Endothelial cell of umbilical vein (primary cell): ENCODE data around the gene ZNRF1. TPM values are rescaled to one million over a fixed set of nuclear protein-coding genes. Genes with fewer than 3 reads are reported as not detected.

Experiments
- BruUV-seq: library from RNA; stranded (reverse); fragments of 400-500 nt; replicated peaks from 2 replicates; lab custom pipeline; 2021; lab: Mats Ljungman, UMichigan
- CTCF ChIA-PET: fragments of 300-600, 350-600 bp; sonication (Branson Sonifier 250); formaldehyde crosslinking; loops from one replicate; lab custom pipeline; 2021; ENCODE audit warnings: antibody characterized with exemption, inconsistent platforms; lab: Charles Lee
- POLR2A ChIA-PET: fragments of 300-600, 350-600 bp; sonication (Branson Sonifier 250); formaldehyde crosslinking; loops from one replicate; lab custom pipeline; 2021; ENCODE audit warnings: antibody characterized with exemption, inconsistent platforms; lab: Charles Lee
- DNase-seq: peaks from one replicate; pipeline ENCODE4 v3.0.0-alpha.2; 2011; ENCODE audit warnings: low read depth, low spot score
- FAIRE-seq: peaks from 2 replicates; lab custom pipeline; 2011; peaks lifted over from hg19 to GRCh38; lab: Jason Lieb, UNC
- H2AFZ ChIP-seq: 2 replicates; pipeline ENCODE4 v1.6.0; 2012; ENCODE audit warnings: low read depth, low read length, control low read depth, inconsistent platforms
- H3K27ac ChIP-seq: 2 replicates; pipeline ENCODE4 v1.5.1; 2011; ENCODE audit warnings: low read depth, mild to moderate bottlenecking, control low read depth, low read length, moderate library complexity; ENCODE audit not compliant: insufficient read depth
- H3K27me3 ChIP-seq, 2 experiments: 2 replicates each; pipeline versions ENCODE4 v1.6.0 to v1.6.1; 2011; ENCODE audit warnings: low read length in 2 of 2, mixed read lengths in 1 of 2; ENCODE audit not compliant: control insufficient read depth in 2 of 2, insufficient read depth in 2 of 2
- H3K36me3 ChIP-seq, 2 experiments: 2 replicates in 1 of 2; 3 replicates in 1 of 2; pipeline ENCODE4 v1.5.1; 2011; ENCODE audit warnings: low read length in 2 of 2, mild to moderate bottlenecking in 1 of 2, moderate library complexity in 1 of 2; ENCODE audit not compliant: control insufficient read depth in 2 of 2, insufficient read depth in 2 of 2; ENCODE audit errors: extremely low read depth in 1 of 2
- H3K4me1 ChIP-seq: 3 replicates; pipeline ENCODE4 v1.5.1; 2011; ENCODE audit warnings: mild to moderate bottlenecking, low read length; ENCODE audit not compliant: control insufficient read depth, insufficient read depth; ENCODE audit errors: extremely low read depth
- H3K4me2 ChIP-seq: 2 replicates; pipeline ENCODE4 v1.6.1; 2011; ENCODE audit warnings: low read length, control low read depth, mixed read lengths; ENCODE audit not compliant: insufficient read depth
- H3K4me3 ChIP-seq, 3 experiments: fragments of 200-600 bp in 1 of 3; sonication (generic), shearing (Covaris generic) in 1 of 3; replicated peaks in 1 of 3; 2 replicates each; pipeline ENCODE4 v1.5.1; 2011 to 2016; ENCODE audit warnings: control low read depth in 3 of 3, low read length in 3 of 3, mild to moderate bottlenecking in 2 of 3, inconsistent platforms in 1 of 3, low read depth in 1 of 3, moderate library complexity in 1 of 3; ENCODE audit not compliant: insufficient read depth in 1 of 3
- H3K79me2 ChIP-seq: 2 replicates; pipeline ENCODE4 v1.6.0; 2012; ENCODE audit warnings: low read length, inconsistent platforms; ENCODE audit not compliant: control insufficient read depth, insufficient read depth
- H3K9ac ChIP-seq: replicated peaks from 2 replicates; pipeline ENCODE3; 2011; ENCODE audit warnings: low read length, control low read depth; ENCODE audit not compliant: insufficient read depth; ENCODE audit errors: extremely low read depth
- H3K9me1 ChIP-seq: replicated peaks from 3 replicates; pipeline ENCODE4 v1.6.0; 2011; ENCODE audit warnings: mild to moderate bottlenecking, low read length; ENCODE audit not compliant: control insufficient read depth, insufficient read depth; ENCODE audit errors: extremely low read depth
- H3K9me3 ChIP-seq: replicated peaks from 2 replicates; pipeline ENCODE4 v1.5.1; 2012; ENCODE audit warnings: low read length, inconsistent platforms; ENCODE audit not compliant: control insufficient read depth, insufficient read depth
- H4K20me1 ChIP-seq: replicated peaks from 2 replicates; pipeline ENCODE3; 2011; ENCODE audit warnings: mild to moderate bottlenecking, low read length; ENCODE audit not compliant: control insufficient read depth, insufficient read depth; ENCODE audit errors: extremely low read depth
- CTCF ChIP-seq, 2 donors: IDR thresholded peaks; 1 replicate in 1 of 2; 2 replicates in 1 of 2; pipeline ENCODE4 v1.5.1; 2011; ENCODE audit warnings: low read length in 2 of 2, mild to moderate bottlenecking in 2 of 2, moderate library complexity in 2 of 2, control low read depth in 1 of 2, inconsistent platforms in 1 of 2, low read depth in 1 of 2; ENCODE audit not compliant: insufficient read depth in 1 of 2; ENCODE audit errors: extremely low read depth in 1 of 2
- EZH2 ChIP-seq: IDR thresholded peaks from 2 replicates; pipeline ENCODE4 v1.6.1; 2012; ENCODE audit warnings: borderline replicate concordance, low read depth, mild to moderate bottlenecking, moderate library complexity, low read length, inconsistent platforms; ENCODE audit not compliant: severe bottlenecking
- FOS ChIP-seq: IDR thresholded peaks from 2 replicates; pipeline ENCODE4 v1.6.1; 2011; ENCODE audit warnings: mild to moderate bottlenecking, low read length, moderate library complexity, borderline replicate concordance; ENCODE audit not compliant: insufficient read depth
- GATA2 ChIP-seq: IDR thresholded peaks from 2 replicates; pipeline ENCODE4 v1.7.0; 2011; ENCODE audit warnings: low read depth, mild to moderate bottlenecking, moderate library complexity, mixed read lengths, low read length; ENCODE audit not compliant: insufficient read length, insufficient read depth
- JUN ChIP-seq: IDR thresholded peaks from 2 replicates; pipeline ENCODE4 v1.6.1; 2011; ENCODE audit warnings: borderline replicate concordance, low read depth; ENCODE audit not compliant: insufficient read length, insufficient read depth
- MAX ChIP-seq: IDR thresholded peaks from 2 replicates; pipeline ENCODE4 v1.6.1; 2011; ENCODE audit not compliant: insufficient read depth, insufficient read length
- MYC ChIP-seq: IDR thresholded peaks from one replicate; pipeline ENCODE4 v1.6.1; 2011; ENCODE audit warnings: mild to moderate bottlenecking, low read depth, low read length
- POLR2A ChIP-seq: IDR thresholded peaks from 2 replicates; pipeline ENCODE4 v1.6.1; 2012; ENCODE audit warnings: low read depth, mild to moderate bottlenecking, control low read depth, low read length
- POLR2AphosphoS5 ChIP-seq: IDR thresholded peaks from 2 replicates; pipeline ENCODE4 v1.6.1; 2012; ENCODE audit warnings: low read depth, mild to moderate bottlenecking, control low read depth, low read length, moderate library complexity; ENCODE audit not compliant: insufficient read depth
- dilution Hi-C: fragments of 300-500 bp; cut with MboI; formaldehyde crosslinking; loops from one replicate; pipeline ENCODE4 v1.15.0; 2019; ENCODE audit warnings: low sequenced_read_pairs; ENCODE audit not compliant: extremely low pct_ligation_motif_present
- intact Hi-C: fragments of 100-400 bp; cut with micrococcal nuclease; formaldehyde crosslinking; loops from one replicate; pipeline ENCODE4 v1.10.0; 2022
- polyA plus RNA-seq, 4 experiments: library from polyadenylated mRNA; depleted of rRNA in 3 of 4; stranded (reverse) in 3 of 4; unstranded in 1 of 4; fragments of >200 nt; gene quantifications; 2 replicates each; pipeline versions ENCODE4 v1.2.1 to v1.2.3, GENCODE V29; 2011 to 2012; ENCODE audit warnings: missing spikeins in 1 of 4
- total RNA-seq: library from RNA; stranded (reverse); gene quantifications from 2 replicates; pipeline ENCODE4 v1.2.3, GENCODE V29; 2021

Gene ZNRF1
- total and polyA plus RNA-seq, 2 donors (not counting 3 experiments of a cell fraction or from before 2014, with no cell fraction given), result 23.7 to 34.9 TPM

- intact Hi-C loops (no loop called here), dilution Hi-C loops (no loop called here)
- FAIRE-seq (no peak), DNase-seq (no peak)
- Histone ChIP-seq H3K4me1 (peaks cover 11% of the 10 kb centered on the region), H3K27me3 (no peaks in the 10 kb centered on the region), H3K9me1 (no peaks in the 10 kb centered on the region), H3K79me2 (no peaks in the 10 kb centered on the region), H3K9me3 (no peaks in the 10 kb centered on the region), H3K4me3 (no peak overlapping the region), H3K4me2 (no peak overlapping the region), H2AFZ (no peak overlapping the region), H3K27ac (no peak overlapping the region), H4K20me1 (no peaks in the 10 kb centered on the region), H3K36me3 (peaks cover 0 to 13% of the 10 kb centered on the region in 2 experiments), H3K9ac (no peak overlapping the region)
- no TSS peak for BruUV-seq
- TF ChIP-seq GATA2, result no peak
- TF ChIP-seq JUN, result no peak
- TF ChIP-seq MAX, result no peak
- no peak for TF ChIP-seq FOS
- ChIA-PET POLR2A (no interaction called here), CTCF (interaction anchor here (1.1 to 3.9 kb wide), 5 partner anchors 11 to 99 kb away, joined by 3 to 15 read pairs (median 5); partner anchors contain the start of genes LDHD and ZNRF1)
These were observed 99.4 kb downstream of the ZNRF1 start for GRCh38 chr16:75097941-75098901.

GRCh38 chr16:75099075-75099667, 100.3 kb downstream of the ZNRF1 start:
- Histone ChIP-seq H3K4me2 (no peak overlapping the region), H3K4me3 (no peak overlapping the region), H2AFZ (no peak overlapping the region), H3K27ac (no peak overlapping the region), H3K4me1 (peaks cover 11% of the 10 kb centered on the region), H4K20me1 (no peaks in the 10 kb centered on the region), H3K9me1 (no peaks in the 10 kb centered on the region), H3K27me3 (no peaks in the 10 kb centered on the region), H3K79me2 (no peaks in the 10 kb centered on the region), H3K9ac (no peak overlapping the region), H3K36me3 (peaks cover 0 to 7% of the 10 kb centered on the region in 2 experiments), H3K9me3 (no peaks in the 10 kb centered on the region)
- intact Hi-C loops, result no loop called here
- no TSS peak for BruUV-seq
- dilution Hi-C loops, result no loop called here
- TF ChIP-seq GATA2 (no peak), CTCF (IDR thresholded peaks at IDR 0.05; ENCODE audit: extremely low read depth in 1 of 2, insufficient read depth in 1 of 2, low read depth in 1 of 2, low read length in 2 of 2) (no peak), MAX (no peak), MYC (no peak), EZH2 (no peak), JUN (no peak), POLR2AphosphoS5 (no peak), FOS (no peak), POLR2A (no peak)
- CTCF ChIA-PET, result interaction anchor here (1.0 to 3.9 kb wide), 5 partner anchors 12 to 101 kb away, joined by 3 to 15 read pairs (median 11); partner anchors contain the start of gene ZNRF1
- no peak for DNase-seq
- FAIRE-seq, result no peak
- POLR2A ChIA-PET, result no interaction called here
